H1 (cell line): ENCODE results near the gene CAPZA2. TPM values are rescaled to one million over a fixed set of nuclear protein-coding genes. Genes with fewer than 3 reads are reported as not detected.
"Not testable (repeated sequence)": the region's sequence is repeated elsewhere in the genome, so short reads cannot be mapped to it uniquely, and the experiment has no call there.

ENCODE experiments used
- CTCF ChIA-PET: fragments of 300-600 bp; sonication (Branson Sonifier 250); formaldehyde crosslinking; loops from one replicate; lab custom pipeline; 2021; ENCODE audit not compliant: partially characterized antibody; lab: Charles Lee
- POLR2A ChIA-PET: fragments of 300-600 bp; sonication (Branson Sonifier 250); formaldehyde crosslinking; loops from one replicate; lab custom pipeline; 2021; ENCODE audit warnings: inconsistent platforms; ENCODE audit not compliant: partially characterized antibody; lab: Charles Lee
- DNase-seq, 2 experiments: peaks; one replicate each; pipeline versions ENCODE4 v3.0.0 to v3.0.0-alpha.2; 2010 to 2022; ENCODE audit warnings: low spot score in 2 of 2, low read depth in 1 of 2, mixed read lengths in 1 of 2
- FAIRE-seq: peaks from 2 replicates; lab custom pipeline; 2011; peaks lifted over from hg19 to GRCh38; lab: Jason Lieb, UNC
- H2AFZ ChIP-seq: 2 replicates; pipeline ENCODE4 v1.8.1; 2012; ENCODE audit warnings: low read length, inconsistent platforms
- H2AK5ac ChIP-seq: 2 replicates; pipeline ENCODE4 v1.6.1; 2013; ENCODE audit warnings: low read depth, low read length
- H2BK120ac ChIP-seq: replicated peaks from 2 replicates; pipeline ENCODE3; 2013; ENCODE audit warnings: low read depth, low read length, inconsistent platforms
- H2BK12ac ChIP-seq: 2 replicates; pipeline ENCODE4 v1.6.1; 2013; ENCODE audit warnings: low read depth, low read length
- H2BK15ac ChIP-seq: 2 replicates; pipeline ENCODE4 v1.6.1; 2013; ENCODE audit warnings: low read length
- H2BK20ac ChIP-seq: 2 replicates; pipeline ENCODE4 v1.6.1; 2013; ENCODE audit warnings: low read length
- H2BK5ac ChIP-seq: 2 replicates; pipeline ENCODE4 v1.6.1; 2013; ENCODE audit warnings: low read depth, low read length
- H3K14ac ChIP-seq: 2 replicates; pipeline ENCODE4 v1.6.1; 2013; ENCODE audit warnings: inconsistent platforms; ENCODE audit not compliant: insufficient read length
- H3K18ac ChIP-seq: 2 replicates; pipeline ENCODE4 v1.6.1; 2013; ENCODE audit warnings: low read length; ENCODE audit errors: extremely low read depth
- H3K23ac ChIP-seq: 2 replicates; pipeline ENCODE4 v1.6.1; 2013; ENCODE audit warnings: inconsistent platforms; ENCODE audit not compliant: insufficient read length
- H3K23me2 ChIP-seq: 2 replicates; pipeline ENCODE4 v1.6.1; 2013; ENCODE audit warnings: low read depth, low read length
- H3K27ac ChIP-seq: 2 replicates; pipeline ENCODE4 v1.6.1; 2011; ENCODE audit warnings: low read depth, low read length, inconsistent platforms
- H3K27me3 ChIP-seq, 4 experiments: replicated peaks in 1 of 4; 1 replicate in 1 of 4; 2 replicates in 3 of 4; pipeline versions ENCODE4 v1.6.1 to v1.8.1; 2011 to 2013; ENCODE audit warnings: low read length in 3 of 4, mild to moderate bottlenecking in 3 of 4, inconsistent platforms in 2 of 4, mixed read lengths in 2 of 4, moderate library complexity in 1 of 4; ENCODE audit not compliant: control insufficient read depth in 3 of 4, insufficient read depth in 3 of 4; ENCODE audit errors: extremely low read depth in 1 of 4
- H3K36me3 ChIP-seq, 4 experiments: 2 replicates each; pipeline versions ENCODE4 v1.6.1 to v1.8.1; 2011 to 2013; ENCODE audit warnings: mild to moderate bottlenecking in 4 of 4, low read length in 3 of 4, moderate library complexity in 2 of 4, control low read depth in 1 of 4, inconsistent platforms in 1 of 4; ENCODE audit not compliant: insufficient read depth in 4 of 4, control insufficient read depth in 2 of 4
- H3K4ac ChIP-seq: replicated peaks from 2 replicates; pipeline ENCODE3; 2013; ENCODE audit warnings: low read length, low read depth, mixed read lengths, inconsistent platforms; ENCODE audit not compliant: insufficient read length
- H3K4me1 ChIP-seq, 4 experiments: replicated peaks in 1 of 4; 1 replicate in 1 of 4; 2 replicates in 3 of 4; pipeline versions ENCODE4 v1.6.1 to v1.8.1; 2011 to 2013; ENCODE audit warnings: low read length in 3 of 4, inconsistent platforms in 2 of 4, mixed read lengths in 1 of 4; ENCODE audit not compliant: insufficient read depth in 4 of 4, control insufficient read depth in 3 of 4
- H3K4me2 ChIP-seq, 2 experiments: 2 replicates each; pipeline versions ENCODE4 v1.6.1 to v1.8.1; 2011 to 2013; ENCODE audit warnings: low read depth in 2 of 2, low read length in 2 of 2, control low read depth in 1 of 2, inconsistent platforms in 1 of 2, mild to moderate bottlenecking in 1 of 2; ENCODE audit not compliant: insufficient read depth in 1 of 2
- H3K4me3 ChIP-seq, 4 experiments: fragments of 200-600, 300-600 bp in 1 of 4; sonication (generic), shearing (Covaris generic), sonication (Bioruptor Twin) in 1 of 4; 2 replicates each; pipeline versions ENCODE4 v1.5.1 to v1.8.1; 2011 to 2016; ENCODE audit warnings: low read length in 4 of 4, low read depth in 3 of 4, control low read depth in 2 of 4, inconsistent platforms in 2 of 4, mild to moderate bottlenecking in 2 of 4, mixed read lengths in 1 of 4, moderate library complexity in 1 of 4; ENCODE audit not compliant: insufficient read depth in 2 of 4; ENCODE audit errors: extremely low read depth in 1 of 4
- H3K56ac ChIP-seq: replicated peaks from 2 replicates; pipeline ENCODE3; 2013; ENCODE audit warnings: low read depth, mild to moderate bottlenecking, mixed read lengths, low read length, inconsistent platforms; ENCODE audit not compliant: insufficient read length
- H3K79me1 ChIP-seq: 2 replicates; pipeline ENCODE4 v1.6.1; 2013; ENCODE audit warnings: low read depth, low read length, control low read depth
- H3K79me2 ChIP-seq, 2 experiments: 2 replicates each; pipeline versions ENCODE4 v1.6.1 to v1.8.1; 2012 to 2013; ENCODE audit warnings: low read length in 2 of 2, mild to moderate bottlenecking in 2 of 2, inconsistent platforms in 1 of 2; ENCODE audit not compliant: insufficient read depth in 2 of 2, control insufficient read depth in 1 of 2
- H3K9ac ChIP-seq, 4 experiments: replicated peaks in 1 of 4; 1 replicate in 1 of 4; 2 replicates in 3 of 4; pipeline versions ENCODE4 v1.6.1 to v1.8.1; 2011 to 2013; ENCODE audit warnings: low read depth in 3 of 4, low read length in 3 of 4, control low read depth in 2 of 4, mild to moderate bottlenecking in 2 of 4, moderate library complexity in 2 of 4, inconsistent platforms in 1 of 4; ENCODE audit errors: extremely low read depth in 1 of 4
- H3K9me3 ChIP-seq, 2 experiments: 2 replicates each; pipeline versions ENCODE4 v1.6.1 to v1.8.1; 2012 to 2013; ENCODE audit warnings: mild to moderate bottlenecking in 2 of 2, moderate library complexity in 2 of 2, control low read depth in 1 of 2, inconsistent platforms in 1 of 2, low read depth in 1 of 2, low read length in 1 of 2, mixed read lengths in 1 of 2; ENCODE audit not compliant: insufficient read depth in 2 of 2
- H4K20me1 ChIP-seq, 2 experiments: replicated peaks in 1 of 2; 2 replicates each; pipeline versions ENCODE3 to v1.8.1; 2011 to 2013; ENCODE audit warnings: inconsistent platforms in 2 of 2, low read length in 2 of 2, mild to moderate bottlenecking in 1 of 2; ENCODE audit not compliant: insufficient read depth in 2 of 2, control insufficient read depth in 1 of 2
- H4K5ac ChIP-seq: 2 replicates; pipeline ENCODE4 v1.6.1; 2013; ENCODE audit warnings: low read length, low read depth, mixed read lengths, inconsistent platforms; ENCODE audit not compliant: insufficient read length
- H4K8ac ChIP-seq: 2 replicates; pipeline ENCODE4 v1.8.0; 2013; ENCODE audit warnings: mild to moderate bottlenecking, moderate library complexity, low read length, inconsistent platforms; ENCODE audit not compliant: insufficient read depth; ENCODE audit errors: extremely low read depth
- H4K91ac ChIP-seq: replicated peaks from 2 replicates; pipeline ENCODE3; 2013; ENCODE audit warnings: low read length, mixed read lengths, inconsistent platforms; ENCODE audit not compliant: insufficient read length
- WGBS, 2 experiments: shearing (Covaris generic) in 1 of 2; methylation state at CpG; one replicate each; pipeline versions ENCODE4 v1.1.6 to v1.1.7; 2013 to 2015; ENCODE audit warnings: low lambda C conversion rate in 2 of 2, mixed read lengths in 2 of 2, inconsistent platforms in 1 of 2, low coverage in 1 of 2, missing lambda C conversion rate in 1 of 2; ENCODE audit not compliant: insufficient replicate concordance in 2 of 2, insufficient coverage in 1 of 2, insufficient read length in 1 of 2; ENCODE audit errors: extremely low coverage in 1 of 2, missing lambda C conversion rate in 1 of 2; 5-methylcytosine and 5-hydroxymethylcytosine counted together
- polyA plus RNA-seq, 7 experiments: library from polyadenylated mRNA; depleted of rRNA in 3 of 7; stranded (reverse) in 5 of 7; unstranded in 2 of 7; fragments of >200 nt in 5 of 7; fragments of 200-250 nt in 2 of 7; gene quantifications; 1 replicate in 5 of 7; 2 replicates in 1 of 7; 4 replicates in 1 of 7; pipeline versions ENCODE4 v1.2.1 to v1.2.3, GENCODE V29; 2011 to 2013; ENCODE audit warnings: missing spikeins in 2 of 7, mixed read lengths in 2 of 7
- total RNA-seq: library from RNA; stranded (reverse); fragmentation: NEBNext Ultra II Directional; extraction: Animal tissue kit (Norgen Biotek cat#: 25700); gene quantifications from 2 replicates; pipeline ENCODE4 v1.2.1, GENCODE V29; 2021

CAPZA2 gene
- total and polyA plus RNA-seq, 2 of the 8 experiments (the other 6 are each of a cell fraction or from before 2014, with no cell fraction given) = 33.2 to 145 TPM

DNA sequence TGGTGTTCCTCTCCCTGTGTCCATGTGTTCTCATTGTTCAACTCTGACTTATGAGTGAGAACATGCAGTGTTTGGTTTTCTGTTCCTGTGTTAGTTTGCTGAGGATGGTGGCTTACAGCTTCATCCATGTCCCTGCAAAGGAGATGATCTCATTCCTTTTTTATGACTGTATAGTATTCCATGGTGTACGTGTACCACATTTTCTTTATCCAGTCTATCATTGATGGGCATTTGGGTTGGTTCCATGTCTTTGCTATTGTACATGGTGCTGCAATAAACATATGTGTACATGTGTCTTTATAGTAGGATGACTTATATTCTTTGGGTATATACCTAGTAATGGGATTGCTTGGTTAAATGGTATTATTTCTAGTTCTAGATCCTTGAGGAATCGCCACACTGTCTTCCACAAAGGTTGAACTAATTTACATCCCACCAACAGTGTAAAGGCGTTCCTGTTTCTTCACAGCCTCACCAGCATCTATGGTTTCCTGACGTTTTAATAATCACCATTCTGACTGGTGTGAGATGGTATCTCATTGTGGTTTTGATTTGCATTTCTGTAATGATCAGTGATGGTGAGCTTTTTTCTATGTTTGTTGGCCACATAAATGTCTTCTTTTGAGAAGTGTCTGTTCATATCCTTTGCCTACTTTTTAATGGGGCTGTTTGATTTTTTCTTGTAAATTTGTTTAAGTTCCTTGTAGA, 99.7 kb downstream of the CAPZA2 start:
- H2AK5ac ChIP-seq = not testable (repeated sequence)

More for the DNA sequence above, 99.7 kb downstream of the CAPZA2 start:
- not testable (repeated sequence) for H2BK15ac ChIP-seq, H2BK20ac ChIP-seq, H2BK120ac ChIP-seq, H3K4me2 ChIP-seq, H3K18ac ChIP-seq, H3K4me1 ChIP-seq, H4K8ac ChIP-seq, H3K4ac ChIP-seq, H3K36me3 ChIP-seq, H3K9ac ChIP-seq, H4K5ac ChIP-seq, H4K91ac ChIP-seq, H2AFZ ChIP-seq, H3K23me2 ChIP-seq, H2BK12ac ChIP-seq, H2BK5ac ChIP-seq, H3K4me3 ChIP-seq, DNase-seq, H3K14ac ChIP-seq, H3K27ac ChIP-seq, H3K9me3 ChIP-seq, H3K79me1 ChIP-seq, H3K23ac ChIP-seq, FAIRE-seq, H3K56ac ChIP-seq, H3K27me3 ChIP-seq, H4K20me1 ChIP-seq
- POLR2A ChIA-PET = interaction anchor here (1.7 kb wide), 1 partner anchor 9 kb away, joined by 4 read pairs; the partner anchor contains the start of gene ST7
- H3K79me2 ChIP-seq = peaks cover 0 to 61% of the 10 kb centered on the region in 2 experiments; a peak in 2 of 4 replicates
- 84% methylated on average over 4 of the region's 4 CpGs; no CpG with 5 or more reads in 1 of the 2 experiments for WGBS, 2 experiments
- CTCF ChIA-PET = interaction anchor here (1.2 kb wide), 1 partner anchor 22 kb away, joined by 5 read pairs; no protein-coding TSS in a partner anchor
